Measurements from ENCODE around the gene P3H1. TPM values are rescaled to one million over a fixed set of nuclear protein-coding genes. Genes with fewer than 3 reads are reported as not detected.

Gene P3H1
- total RNA-seq, 1 donor from 2014 or later, result 24.4 TPM

- intact Hi-C loops (cut with DNase I), result no loop called here
- H3K27me3 ChIP-seq (ENCODE audit: low read depth), result no peaks in the 10 kb centered on the region
- peaks cover 55% of the 10 kb centered on the region for H3K36me3 ChIP-seq
- TF ChIP-seq CTCF (IDR thresholded peaks at IDR 0.05), result no peak
- ATAC-seq, result no peak
- H3K4me3 ChIP-seq, result no peak overlapping the region
- DNase-seq, result no peak
- no peaks in the 10 kb centered on the region for H3K9me3 ChIP-seq
- peaks cover 8% of the 10 kb centered on the region for H3K4me1 ChIP-seq
- no peak overlapping the region for H3K27ac ChIP-seq
Observed at GRCh38 chr1:42773420-42773819, 6.6 kb upstream of the P3H1 start.

- Histone ChIP-seq H3K36me3 (peaks cover 19% of the 10 kb centered on the region), H3K4me3 (no peak overlapping the region), H3K9me3 (no peaks in the 10 kb centered on the region), H3K27ac (no peak overlapping the region), H3K4me1 (peaks cover 26% of the 10 kb centered on the region), H3K27me3 (ENCODE audit: low read depth) (no peaks in the 10 kb centered on the region)
- intact Hi-C loops (cut with DNase I), result no loop called here
- DNase-seq (no peak), ATAC-seq (no peak)
- no peak for TF ChIP-seq CTCF (IDR thresholded peaks at IDR 0.05)
Observed at GRCh38 chr1:42769811-42770210, 3.0 kb upstream of the P3H1 start.

GRCh38 chr1:42768172-42768571 lies 1.3 kb upstream of the P3H1 start:
- TF ChIP-seq CTCF (IDR thresholded peaks at IDR 0.05), result no peak
- Histone ChIP-seq H3K4me3 (peak overlapping the region; percentile 98), H3K4me1 (peaks cover 30% of the 10 kb centered on the region), H3K36me3 (peaks cover 3% of the 10 kb centered on the region), H3K9me3 (no peaks in the 10 kb centered on the region), H3K27ac (no peak overlapping the region), H3K27me3 (ENCODE audit: low read depth) (no peaks in the 10 kb centered on the region)
- no peak for ATAC-seq
- intact Hi-C loops (cut with DNase I), result no loop called here
- no peak for DNase-seq

GRCh38 chr1:42767510-42768000 lies 727 bp upstream of the P3H1 start:
- Histone ChIP-seq H3K4me1 (peaks cover 32% of the 10 kb centered on the region), H3K27me3 (ENCODE audit: low read depth) (no peaks in the 10 kb centered on the region), H3K4me3 (peak overlapping the region; percentile 98), H3K36me3 (no peaks in the 10 kb centered on the region), H3K9me3 (no peaks in the 10 kb centered on the region), H3K27ac (peak overlapping the region; percentile 94)
- peak; percentile 0 for TF ChIP-seq CTCF (IDR thresholded peaks at IDR 0.05)
- DNase-seq, result no peak
- intact Hi-C loops (cut with DNase I), result no loop called here
- peak; percentile 55 to 57 for ATAC-seq

- peaks cover 36% of the 10 kb centered on the region for H3K4me1 ChIP-seq
- H3K36me3 ChIP-seq, result peaks cover 14% of the 10 kb centered on the region
- H3K4me3 ChIP-seq, result peak overlapping the region; percentile 98
- peak; percentile 46 for TF ChIP-seq CTCF (IDR thresholded peaks at IDR 0.05)
- DNase-seq, result no peak
- peak overlapping the region; percentile 94 for H3K27ac ChIP-seq
- peak; percentile 1 to 45 for ATAC-seq
- H3K9me3 ChIP-seq, result no peaks in the 10 kb centered on the region
- H3K27me3 ChIP-seq (ENCODE audit: low read depth), result no peaks in the 10 kb centered on the region
- intact Hi-C loops (cut with DNase I), result no loop called here
Observed at GRCh38 chr1:42765832-42766740, 742 bp downstream of the P3H1 start.

All from lower lobe of right lung (tissue), 2 donors.